ENCODE data around the gene DCLRE1B.

Gene DCLRE1B

DNA sequence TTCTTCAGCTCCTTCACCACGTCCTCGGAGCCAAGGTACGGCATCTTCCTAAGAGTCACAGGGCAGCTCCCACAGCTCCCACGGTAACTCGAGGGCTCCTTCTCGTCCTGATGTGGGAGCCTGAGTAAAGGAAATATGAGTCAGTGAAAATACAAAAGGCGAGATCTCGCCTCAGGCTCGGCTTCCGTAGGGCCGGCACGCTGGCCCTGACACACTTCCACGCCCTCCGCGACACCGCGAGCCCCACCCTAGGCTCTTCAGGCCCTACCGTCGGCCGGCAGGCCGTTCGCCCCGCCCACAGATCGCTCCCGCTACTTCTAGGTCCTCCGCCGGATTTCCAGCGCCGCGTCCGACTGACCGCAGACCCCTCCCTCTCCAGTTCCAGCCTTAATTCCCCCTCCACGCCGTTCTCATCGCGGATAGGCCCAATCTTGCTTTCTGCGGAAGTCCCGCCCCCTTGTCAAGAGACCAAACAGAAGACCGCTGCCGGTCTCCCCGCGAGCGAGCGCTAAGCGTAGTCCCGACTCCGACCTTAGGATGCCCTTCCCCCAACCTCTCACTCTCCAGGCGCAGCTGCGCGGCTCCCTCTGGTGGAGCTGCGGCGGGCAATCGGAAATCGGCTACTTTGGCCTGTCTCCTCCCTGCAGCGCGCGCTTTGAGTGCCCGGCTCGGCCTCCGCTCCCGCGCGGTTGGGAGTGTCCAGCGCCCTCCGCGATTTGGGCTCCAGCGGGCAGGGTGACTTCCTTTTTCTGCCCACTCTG lies at the start of gene DCLRE1B, which contains the start of gene AP4B1:
Gene DCLRE1B, plus strand, starts transcription at position 653 of the 761 bp plus-strand sequence. CDS start 261 bp downstream, outside the sequence.
Gene AP4B1, minus strand, starts transcription at position 126 of the 761 bp plus-strand sequence. Its CDS starts 82 bp downstream, at position 44.
- peak; percentile 100 for DNase-seq

DNA sequence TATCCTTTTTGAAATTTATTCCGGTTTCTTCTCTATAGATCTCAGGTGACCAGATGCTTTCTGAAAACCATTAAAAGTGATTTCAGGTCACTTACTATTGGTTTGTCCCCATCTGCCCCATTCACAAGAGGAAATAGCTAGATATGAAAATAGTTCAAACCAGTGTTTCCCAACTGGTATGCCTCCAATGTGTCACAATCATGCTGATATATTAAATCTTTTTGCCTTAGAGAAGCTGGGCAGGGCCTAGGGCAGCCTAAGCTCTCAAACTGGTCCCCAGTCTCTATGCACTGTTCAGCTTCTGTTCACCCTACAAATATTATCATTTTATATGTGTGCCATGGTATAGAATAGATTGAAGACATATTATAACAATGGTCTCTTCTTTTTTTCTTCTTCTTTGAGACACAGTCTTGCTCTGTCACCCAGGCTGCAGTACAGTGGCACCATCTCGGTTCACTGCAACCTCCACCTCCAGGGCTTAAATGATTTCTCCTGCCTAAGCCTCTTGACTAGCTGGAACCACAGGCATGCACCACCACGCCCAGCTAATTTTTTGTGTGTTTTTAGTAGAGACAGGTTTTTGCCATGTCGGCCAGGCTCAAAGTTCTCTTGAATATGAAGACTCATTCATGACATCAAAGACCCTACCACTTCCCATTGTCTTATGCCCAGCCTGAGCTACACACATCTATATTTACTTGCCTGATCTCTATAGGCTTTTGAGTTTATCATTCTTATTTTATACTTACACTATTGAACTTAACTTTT lies 49.3 kb upstream of the DCLRE1B start:
- no peak for DNase-seq

DNA sequence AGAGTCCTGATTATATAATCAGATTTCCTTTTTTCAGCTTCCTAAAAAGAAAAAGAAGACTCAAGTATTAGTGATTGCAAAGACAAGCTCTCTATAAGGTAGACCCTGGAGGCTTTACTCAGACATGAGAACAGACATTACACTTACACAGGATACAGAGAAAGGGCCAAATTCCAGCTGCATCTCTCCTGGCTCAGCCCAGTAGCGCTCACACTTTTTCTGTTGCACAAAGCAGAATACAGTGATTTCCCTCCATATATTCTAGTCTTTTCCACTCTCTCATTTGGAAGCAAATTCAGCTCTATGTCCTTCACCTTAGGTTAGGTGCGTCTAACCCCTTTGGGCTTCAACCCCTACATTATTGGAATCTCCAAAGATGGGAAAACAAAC lies 48.7 kb upstream of the DCLRE1B start:
- no peak for DNase-seq

DNA sequence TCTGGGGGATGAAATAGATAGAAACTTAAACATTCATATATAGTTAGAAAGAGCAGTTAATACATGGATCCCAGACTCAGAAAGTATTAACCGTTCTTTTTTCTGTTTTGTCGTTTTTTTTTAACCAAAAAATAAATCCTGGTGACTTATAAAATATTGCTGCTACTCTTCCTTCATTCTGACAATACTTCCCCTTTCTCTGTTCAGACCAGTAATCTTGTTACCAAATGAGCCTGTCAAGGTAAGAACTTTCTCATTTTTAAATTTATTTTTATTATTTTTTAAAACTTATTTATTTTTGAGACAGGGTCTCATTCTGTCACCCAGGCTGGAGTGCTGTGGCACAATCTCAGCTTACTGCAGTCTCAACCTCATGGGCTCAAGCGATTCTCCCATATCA lies 47.4 kb upstream of the DCLRE1B start:
- no peak for DNase-seq

DNA sequence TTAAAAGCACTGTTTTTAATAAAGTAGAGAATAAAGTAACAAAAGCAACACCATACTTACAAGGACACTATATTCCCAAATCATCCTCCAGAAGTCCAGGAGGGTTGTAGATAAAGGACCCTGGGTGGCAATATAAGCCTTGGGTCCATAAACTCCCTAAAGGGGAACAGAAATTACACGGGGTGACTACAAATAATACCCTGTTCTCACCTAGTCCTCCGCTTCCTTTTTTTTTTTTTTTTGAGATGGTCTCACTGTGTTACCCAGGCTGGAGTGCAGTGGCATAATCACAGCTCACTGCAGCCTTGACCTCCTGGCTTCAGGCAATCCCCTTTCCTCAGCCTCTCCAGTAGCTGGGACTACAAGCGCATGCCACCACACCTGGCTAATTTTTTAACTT lies 46.7 kb upstream of the DCLRE1B start:
- DNase-seq = no peak

DNA sequence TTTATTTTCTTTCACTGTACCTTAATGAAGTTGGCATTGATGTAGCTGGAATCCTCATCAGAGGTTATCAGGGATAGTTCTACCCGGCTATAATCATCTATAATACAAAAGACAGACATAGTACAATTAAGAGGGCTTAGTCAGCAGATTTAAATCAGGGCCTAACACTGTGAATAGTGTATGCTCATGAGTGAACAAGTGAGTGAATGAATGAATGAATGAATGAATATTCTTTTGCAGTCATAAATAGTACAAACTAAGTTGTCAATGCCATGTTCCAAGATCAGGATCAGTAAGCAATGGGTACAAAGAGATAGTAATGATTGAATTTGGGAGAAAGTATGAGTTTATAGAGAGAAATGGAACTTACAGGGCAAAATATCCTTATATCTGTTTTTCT lies 46.1 kb upstream of the DCLRE1B start:
- DNase-seq = no peak

DNA sequence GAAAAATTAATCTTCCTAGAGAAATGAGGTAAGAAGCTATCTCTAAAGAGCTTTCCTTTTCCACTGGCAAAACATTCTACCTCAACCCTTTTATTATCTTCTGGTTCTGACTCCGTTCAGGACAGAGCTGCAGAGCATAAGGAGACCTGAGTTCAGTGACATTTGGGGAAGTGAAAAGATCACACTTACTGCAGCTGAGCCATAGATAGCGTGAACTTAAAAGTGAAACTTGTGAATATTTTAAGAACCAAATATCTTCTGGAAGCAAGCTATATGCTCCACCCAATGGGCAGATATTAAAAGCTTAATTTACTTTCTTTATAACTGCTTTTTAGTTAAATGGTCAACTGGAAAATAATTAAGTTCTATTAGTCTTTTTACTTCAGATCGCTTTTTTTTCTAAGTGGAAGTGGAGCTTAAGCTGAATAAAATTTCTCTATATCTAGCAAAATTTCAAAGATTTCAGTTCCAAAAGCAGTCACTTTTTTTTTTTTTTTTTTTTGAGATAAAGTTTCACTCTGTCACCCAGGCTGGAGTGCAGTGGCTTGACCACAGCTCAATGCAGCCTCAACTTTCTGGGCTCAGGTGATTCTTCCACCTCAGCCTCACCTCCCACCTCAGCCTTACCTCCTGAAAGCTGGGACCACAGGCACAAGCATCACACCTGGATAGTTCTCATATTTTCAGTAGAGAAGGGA lies 45.5 kb upstream of the DCLRE1B start:
- no peak for DNase-seq

DNA sequence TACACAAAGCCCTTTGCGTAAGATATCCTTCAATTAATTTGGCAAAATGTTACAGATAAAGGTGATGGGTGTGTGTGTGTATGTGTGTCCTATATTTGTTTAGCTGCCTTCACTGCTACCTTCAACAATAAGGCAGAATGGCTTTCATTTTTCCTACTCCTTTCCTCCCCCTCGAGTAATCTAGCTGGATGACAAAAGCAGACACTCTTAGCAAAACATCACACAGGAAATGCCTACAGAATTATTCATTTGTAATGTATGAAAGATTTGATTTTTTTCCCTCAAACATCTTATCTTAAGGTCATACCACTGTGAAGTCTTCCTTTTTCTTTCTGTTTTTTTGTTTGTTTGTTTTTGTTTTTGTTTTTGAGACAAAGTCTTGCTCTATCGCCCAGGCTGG lies 44.2 kb upstream of the DCLRE1B start:
- DNase-seq = no peak

DNA sequence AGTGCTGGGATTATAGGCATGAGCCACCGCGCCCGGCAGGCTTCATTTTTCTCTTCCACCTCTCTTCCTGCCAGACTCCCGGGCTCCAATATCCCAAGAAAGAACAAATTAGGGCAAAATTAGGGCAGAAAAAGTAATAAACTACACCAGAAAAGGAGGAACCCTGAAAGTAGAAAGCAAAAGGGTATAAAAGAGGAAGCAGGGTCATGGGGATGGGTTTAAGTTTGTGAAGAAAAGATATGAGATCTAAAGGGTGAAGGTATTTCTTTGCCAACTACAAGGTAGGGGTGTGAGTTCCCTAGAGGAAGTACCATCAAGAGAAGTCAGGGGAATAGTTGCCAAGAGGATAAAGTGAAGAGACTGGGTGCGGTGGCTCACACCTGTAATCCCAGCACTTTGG lies 43.5 kb upstream of the DCLRE1B start:
- DNase-seq = no peak

DNA sequence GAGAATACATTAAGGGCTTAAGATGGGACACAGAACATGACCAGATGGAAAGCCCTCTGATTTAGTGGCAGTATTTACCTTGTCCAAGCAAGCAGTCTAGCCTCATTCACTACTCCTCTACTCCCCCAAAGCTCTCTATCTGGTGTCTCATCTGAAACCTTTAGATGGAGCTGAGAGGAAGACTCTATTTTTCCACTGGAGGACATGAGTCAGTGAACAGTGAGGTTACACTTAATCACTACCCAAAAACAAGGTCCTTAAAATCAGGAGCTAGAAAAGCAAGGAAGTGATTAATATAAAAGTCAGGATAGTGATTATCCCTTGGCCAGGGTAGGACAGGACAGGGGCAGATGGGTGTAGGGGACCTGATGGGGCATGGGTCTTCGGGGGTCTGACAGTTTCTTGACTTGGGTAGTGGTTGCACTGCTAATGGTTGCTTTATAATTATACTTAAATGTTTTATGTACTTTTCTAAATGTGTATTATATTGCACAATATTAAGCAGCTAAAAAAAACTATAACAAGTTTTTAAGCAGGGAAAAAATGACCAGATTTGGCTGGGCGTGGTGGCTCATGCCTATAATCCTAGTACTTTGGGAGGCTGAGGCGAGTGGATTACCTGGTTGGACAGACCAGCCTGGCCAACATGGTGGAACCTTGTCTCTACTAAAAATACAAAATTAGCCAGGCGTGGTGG lies 36.6 kb upstream of the DCLRE1B start:
- no peak for DNase-seq

DNA sequence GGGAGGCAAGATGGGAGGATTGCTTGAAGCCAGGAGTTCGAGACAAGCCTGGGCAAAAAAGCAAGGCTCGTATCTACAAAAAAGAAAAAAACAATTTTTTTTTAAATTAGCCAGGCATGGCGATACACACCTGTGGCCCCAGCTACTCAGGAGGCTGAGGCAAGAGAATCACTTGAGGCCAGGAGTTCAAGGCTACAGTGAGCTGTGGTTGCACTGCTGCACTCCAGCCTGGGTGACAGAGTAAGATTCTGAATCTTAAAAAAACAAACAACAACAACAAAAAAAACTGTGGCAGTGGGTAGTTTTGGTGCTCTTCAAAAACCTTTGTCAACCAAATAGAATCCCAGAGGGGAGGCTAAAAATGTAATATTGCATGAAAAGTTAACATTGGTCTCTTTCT lies 34.3 kb upstream of the DCLRE1B start:
- DNase-seq = no peak

DNA sequence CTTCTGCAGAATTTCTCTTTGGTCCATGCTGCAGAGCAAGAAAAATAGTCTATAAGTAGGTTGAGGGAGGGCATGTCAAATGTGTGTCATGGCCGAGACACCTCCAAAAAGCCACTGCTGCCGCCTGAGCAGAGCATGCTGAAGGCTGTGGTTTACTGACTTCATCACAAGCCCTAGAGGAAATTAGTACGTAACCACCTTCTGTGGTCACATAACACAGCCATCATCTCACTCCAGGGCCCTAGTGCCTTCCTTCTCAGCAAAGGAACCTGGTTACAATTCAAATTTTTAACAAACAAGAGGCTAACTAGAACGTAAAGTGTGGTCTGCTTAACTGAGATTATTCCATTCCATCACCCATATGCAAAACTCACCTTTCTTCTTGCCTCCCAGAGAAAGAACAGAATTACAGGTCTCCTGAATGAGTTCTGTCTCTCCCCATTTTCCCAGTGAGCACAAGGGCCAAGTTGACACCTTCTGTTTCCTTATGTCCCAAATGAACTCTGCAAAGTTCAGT lies 33.5 kb upstream of the DCLRE1B start, which contains the start of gene PTPN22:
Gene PTPN22, minus strand, starts transcription at position 116 of the 517 bp plus-strand sequence.
- no peak for DNase-seq

DNA sequence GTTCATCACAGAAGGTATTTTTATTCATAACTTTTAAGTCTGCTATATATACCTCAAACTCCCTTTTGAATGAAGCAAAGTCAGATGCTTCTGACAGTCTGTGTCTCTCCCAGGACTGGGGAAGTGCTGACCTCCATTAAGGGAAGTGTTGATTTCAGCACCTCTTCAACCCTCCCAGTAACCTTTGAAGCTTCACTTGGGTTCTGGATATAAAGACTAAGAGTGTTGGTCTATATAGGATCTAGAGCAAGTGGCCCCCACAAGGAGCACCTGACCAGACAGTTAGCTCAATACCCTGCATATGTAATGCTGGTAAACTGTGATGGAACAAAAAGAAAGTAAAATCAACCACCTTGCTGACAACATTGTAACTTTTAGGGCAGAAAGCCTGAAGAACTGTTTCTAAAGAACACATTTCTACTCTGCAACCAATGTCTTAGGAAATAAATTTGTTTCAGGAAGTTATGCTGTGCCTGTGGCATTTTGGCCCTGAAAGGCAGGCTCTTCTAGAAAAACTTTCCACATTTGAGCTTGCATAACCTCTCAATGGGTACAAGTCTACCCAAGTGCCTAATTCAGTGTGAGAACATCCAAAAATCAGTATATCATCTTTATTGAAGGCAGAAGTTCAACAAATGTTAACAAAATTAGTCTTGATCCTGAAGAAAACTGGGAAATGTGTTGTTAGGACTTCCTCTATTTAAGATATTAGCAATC lies 32.7 kb upstream of the DCLRE1B start:
- no peak for DNase-seq

DNA sequence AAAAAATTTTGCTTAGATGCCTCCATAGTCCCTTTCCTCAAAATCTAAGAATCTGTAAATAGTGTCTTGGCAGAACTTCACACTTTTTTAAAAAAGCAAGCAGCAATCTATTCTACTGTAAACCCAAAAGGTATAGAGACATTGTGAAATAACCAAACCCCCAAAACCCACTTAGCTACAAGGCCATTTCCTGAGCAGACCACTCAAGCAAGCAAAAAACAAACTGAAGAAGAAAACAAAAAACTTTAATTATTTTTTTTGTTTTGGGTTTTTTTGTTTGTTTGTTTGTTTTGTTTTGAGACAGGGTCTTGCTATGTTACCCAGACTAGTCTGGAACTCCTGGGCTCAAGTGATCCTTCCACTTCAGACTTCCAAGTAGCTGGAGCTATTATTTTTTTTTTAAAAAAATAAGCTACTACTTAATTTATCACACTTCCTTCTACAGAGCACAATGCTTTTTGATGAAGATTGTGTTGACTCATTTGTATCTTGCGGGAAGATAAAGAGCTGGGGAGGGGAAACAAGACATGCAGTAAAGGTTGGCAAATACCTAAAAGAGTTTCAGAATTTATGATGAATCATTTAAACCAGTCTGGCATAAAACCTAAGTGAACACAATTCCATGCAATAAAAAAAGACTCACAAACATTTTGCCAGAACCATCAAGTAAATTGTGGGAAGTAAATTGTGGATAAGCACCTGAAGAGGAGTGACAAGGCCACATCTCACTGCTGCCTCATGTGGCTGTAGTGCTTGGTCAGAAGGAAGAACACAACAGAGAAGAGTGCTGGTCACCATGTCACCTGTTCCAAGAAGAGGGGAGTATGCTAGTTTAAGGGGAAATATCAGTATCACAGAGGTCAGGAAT lies 30.9 kb upstream of the DCLRE1B start:
- no peak for DNase-seq

DNA sequence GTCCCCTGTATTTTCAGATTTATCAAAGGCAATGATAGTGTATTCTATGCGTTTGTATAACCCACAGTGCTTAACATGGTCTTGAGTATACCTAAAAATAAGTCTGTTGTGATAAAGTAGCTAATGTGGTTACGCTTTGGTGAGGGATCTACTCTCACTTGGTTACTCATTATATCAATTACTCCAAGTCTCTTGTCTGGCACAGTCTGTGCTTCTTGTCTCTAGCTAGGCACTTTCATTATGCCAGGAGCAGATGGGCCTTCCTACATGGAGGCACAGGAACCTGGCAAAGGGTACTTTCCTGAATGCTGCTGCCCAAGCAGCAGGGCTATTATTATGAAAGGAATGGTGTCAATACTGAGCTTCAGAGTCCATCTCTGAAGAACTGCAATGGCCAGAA lies 29.4 kb upstream of the DCLRE1B start:
- no peak for DNase-seq

DNA sequence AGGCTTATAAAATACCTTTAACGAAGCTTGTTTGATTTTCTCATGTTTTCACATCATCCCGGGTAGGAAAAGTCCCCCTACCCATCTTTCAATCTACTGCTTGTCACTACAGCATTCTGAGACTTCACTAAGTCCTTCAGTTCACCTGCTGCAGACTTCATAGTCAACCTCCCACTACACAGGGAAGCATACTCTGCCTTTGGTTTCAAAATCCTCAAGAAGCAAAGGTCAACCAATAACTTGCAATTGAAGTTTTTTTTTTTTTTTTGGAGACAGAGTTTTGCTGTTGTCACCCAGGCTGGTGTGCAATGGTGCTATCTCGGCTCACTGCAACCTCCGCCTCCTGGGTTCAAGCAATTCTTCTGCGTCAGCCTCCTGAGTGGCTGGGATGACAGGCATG lies 28.9 kb upstream of the DCLRE1B start:
- no peak for DNase-seq

DNA sequence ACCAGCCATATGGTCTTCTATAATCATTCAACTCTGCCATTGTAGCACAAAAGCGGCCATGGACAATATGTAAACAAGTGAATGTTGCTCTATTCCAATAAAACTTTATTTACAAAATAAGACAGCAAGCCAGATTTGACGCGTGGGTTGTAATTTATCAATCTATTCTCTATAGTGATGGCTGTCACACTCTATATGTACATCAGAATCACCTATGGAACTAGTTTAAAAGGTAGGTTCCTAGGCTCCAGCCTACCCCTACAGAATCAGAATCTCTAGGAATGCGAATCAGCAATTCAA lies 25.4 kb upstream of the DCLRE1B start:
- DNase-seq = no peak

DNA sequence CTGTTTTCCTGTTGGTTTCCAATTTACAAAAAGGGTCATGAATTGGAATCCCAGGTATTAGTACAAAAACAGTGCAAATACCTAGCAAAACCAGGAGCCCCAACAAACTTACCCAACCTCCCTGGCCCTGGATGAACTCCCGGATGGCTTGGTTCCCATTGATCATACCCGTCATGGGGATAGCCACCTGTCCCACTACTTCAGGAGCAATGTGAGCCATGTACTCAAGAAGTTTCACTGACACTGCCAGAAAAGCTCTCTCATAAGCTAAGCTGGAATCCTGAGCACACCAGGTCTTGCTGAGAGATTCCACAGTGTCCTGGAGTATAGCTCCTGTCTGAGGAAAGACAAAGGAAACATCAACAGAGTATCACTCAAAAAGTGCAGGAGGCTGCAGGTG lies 23.5 kb upstream of the DCLRE1B start:
- no peak for DNase-seq

DNA sequence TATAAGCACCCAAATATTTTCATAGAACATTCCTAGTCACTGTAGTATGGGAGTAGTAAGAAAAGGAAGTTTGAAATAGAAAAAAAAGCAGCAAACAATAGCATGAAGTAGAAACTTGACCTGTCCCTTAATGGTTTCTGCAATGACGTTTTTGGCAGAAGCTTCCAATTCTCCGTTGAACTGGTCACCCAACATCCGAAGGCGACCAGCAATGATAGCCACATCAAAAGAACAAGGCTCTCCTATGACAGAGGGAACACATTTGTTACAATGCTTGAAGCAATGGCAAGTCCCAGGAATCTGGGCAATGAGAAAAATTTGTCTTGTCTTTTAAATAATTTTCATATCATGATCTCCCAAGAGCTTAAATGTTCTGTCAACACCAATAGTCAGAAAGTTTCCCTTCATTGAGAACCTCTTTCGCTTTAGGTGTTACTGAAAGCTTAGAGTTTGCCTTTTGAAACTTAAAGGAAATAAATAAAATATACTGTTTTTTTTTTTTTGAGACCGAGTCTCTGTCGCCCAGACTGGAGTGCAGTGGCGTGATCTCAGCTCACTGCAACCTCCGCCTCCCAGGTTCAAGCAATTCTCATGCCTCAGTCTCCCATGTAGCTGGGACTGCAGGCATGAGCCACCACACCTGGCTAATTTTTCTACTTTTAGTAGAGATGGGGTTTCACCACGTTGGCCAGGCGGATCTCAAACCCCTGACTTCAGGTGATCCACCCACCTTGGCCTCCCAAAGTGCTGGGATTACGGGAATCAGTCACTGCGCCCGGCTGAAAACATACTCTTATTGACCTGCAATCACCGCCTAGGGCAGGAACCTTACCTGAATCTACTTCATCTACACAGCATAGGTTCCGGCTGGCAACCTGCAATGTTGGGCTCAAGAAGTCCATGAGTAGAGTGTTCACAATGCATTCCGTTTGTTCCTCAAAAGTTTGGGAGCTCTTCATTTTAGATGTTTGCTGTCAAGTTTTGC lies 18.4 kb upstream of the DCLRE1B start:
- DNase-seq = no peak

Data from eye (tissue), 1 donor.